Astrocyte of the cerebellum (primary cell): ENCODE measurements around the gene PLXNA2.

ENCODE experiments used
- DNase-seq: peaks from one replicate; pipeline ENCODE4 v3.0.0-alpha.2; 2011; ENCODE audit warnings: low read depth
- H3K4me3 ChIP-seq: 2 replicates; pipeline ENCODE4 v1.5.1; 2011; ENCODE audit warnings: mild to moderate bottlenecking, low read depth, low read length, moderate library complexity
- in situ Hi-C: cut with HindIII; loops from 2 replicates; pipeline ENCODE4 v1.10.0; 2017; ENCODE audit warnings: low sequenced_read_pairs
- TF ChIP-seq, protein P1 (sequence below): IDR thresholded peaks from 2 replicates; pipeline ENCODE4 v1.5.1; 2012; ENCODE audit warnings: low read length, low read depth, moderate library complexity, mild to moderate bottlenecking; ENCODE audit errors: missing control alignments

Gene PLXNA2

DNA sequence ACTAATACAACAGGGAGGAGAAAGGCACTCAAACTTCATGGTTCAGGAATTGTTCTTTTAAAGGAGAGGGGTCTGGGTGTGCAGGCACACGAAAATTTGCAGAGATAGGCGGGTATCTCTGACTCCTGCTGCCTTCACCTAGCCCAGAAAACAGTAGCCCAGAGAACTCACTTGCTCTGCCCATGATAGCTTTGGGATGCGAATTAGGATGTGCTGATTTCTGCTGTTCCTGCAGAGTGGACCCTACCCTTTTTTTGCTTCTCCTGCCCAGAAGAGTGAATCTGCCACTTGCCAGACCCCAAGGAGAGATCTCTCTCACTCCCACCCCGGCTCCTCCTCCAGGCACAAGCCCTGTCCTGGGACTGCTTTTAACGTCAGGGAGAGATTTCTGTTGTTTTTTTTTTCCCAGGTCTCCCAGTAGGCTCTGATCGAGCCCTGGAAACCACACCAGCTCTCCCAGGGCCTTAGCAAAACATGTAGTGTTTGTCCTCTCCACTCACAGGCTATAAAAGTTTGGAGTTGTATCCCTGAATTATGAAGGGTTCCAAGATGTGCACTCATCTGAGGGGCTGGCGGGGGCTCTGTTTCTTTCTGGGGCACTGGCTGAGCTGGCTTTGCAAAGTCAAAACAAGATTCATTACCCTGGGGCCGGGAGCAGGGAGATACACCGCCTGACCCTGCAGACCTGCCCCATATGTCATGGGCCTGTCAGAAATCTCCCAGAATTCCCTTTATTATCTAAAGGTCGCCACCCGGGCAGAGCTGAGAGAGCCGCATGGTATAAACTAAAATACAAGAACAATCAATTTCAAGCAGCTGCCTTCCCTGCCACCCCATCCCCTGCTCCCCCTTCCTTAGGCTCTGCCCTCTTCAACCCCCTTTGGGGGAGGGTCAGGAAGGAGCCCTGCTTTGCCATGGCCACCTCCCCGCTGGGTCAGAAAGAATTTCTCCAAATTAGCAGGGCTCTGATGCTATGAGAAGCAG lies 17.9 kb downstream of the PLXNA2 start:
- DNase-seq = no peak
- in situ Hi-C loops = no loop called here
- H3K4me3 ChIP-seq = no peak overlapping the region
- TF ChIP-seq, protein P1, sequence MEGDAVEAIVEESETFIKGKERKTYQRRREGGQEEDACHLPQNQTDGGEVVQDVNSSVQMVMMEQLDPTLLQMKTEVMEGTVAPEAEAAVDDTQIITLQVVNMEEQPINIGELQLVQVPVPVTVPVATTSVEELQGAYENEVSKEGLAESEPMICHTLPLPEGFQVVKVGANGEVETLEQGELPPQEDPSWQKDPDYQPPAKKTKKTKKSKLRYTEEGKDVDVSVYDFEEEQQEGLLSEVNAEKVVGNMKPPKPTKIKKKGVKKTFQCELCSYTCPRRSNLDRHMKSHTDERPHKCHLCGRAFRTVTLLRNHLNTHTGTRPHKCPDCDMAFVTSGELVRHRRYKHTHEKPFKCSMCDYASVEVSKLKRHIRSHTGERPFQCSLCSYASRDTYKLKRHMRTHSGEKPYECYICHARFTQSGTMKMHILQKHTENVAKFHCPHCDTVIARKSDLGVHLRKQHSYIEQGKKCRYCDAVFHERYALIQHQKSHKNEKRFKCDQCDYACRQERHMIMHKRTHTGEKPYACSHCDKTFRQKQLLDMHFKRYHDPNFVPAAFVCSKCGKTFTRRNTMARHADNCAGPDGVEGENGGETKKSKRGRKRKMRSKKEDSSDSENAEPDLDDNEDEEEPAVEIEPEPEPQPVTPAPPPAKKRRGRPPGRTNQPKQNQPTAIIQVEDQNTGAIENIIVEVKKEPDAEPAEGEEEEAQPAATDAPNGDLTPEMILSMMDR = no peak

DNA sequence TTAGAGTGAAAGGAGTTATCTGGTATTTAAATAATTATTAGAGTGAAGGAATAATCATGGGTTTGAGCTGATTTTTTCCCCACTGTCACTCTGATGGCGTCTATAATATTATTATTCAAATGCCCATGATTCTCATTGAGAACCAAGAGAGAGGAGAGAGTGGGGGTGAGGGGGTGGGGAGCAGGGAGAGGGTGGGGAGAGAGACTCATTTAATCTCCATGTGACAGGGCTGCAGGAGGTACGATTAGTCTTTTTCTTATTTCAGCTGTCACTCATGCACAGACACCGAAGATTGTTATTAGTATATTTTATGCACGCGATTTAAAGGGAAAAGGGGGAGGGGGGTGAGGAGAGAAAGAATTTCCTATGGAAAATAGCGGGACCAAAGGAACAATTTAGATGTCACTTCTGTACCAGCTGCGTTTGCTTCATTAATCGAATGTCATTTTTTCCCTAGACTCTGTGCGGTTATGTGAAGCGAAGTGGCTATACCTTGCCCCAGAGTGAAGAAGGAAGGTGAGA lies 19.9 kb downstream of the PLXNA2 start:
- in situ Hi-C loops = no loop called here
- no peak overlapping the region for H3K4me3 ChIP-seq
- TF ChIP-seq, protein P1 = no peak
- no peak for DNase-seq

DNA sequence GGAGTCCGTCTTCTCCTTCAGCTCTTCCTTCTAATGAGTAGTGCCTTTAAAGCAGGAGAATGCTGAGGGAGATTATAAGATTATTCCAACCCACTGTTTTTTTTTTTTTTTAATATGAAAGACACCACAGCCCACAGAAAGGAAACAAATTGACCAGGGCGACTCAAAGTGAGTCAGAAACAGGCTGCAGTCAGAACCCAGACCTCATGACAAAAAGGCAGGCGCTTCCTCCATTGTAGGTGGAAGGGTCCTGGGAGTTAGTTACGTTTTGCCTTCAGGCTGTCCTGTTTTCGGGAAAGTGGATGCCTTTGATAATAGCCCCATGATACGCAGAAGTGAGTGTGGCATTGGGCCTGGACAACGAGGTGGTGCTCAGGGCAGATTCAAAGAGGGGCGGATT lies 21.0 kb downstream of the PLXNA2 start:
- no peak overlapping the region for H3K4me3 ChIP-seq
- TF ChIP-seq, protein P1 = no peak
- DNase-seq = no peak
- in situ Hi-C loops = no loop called here

DNA sequence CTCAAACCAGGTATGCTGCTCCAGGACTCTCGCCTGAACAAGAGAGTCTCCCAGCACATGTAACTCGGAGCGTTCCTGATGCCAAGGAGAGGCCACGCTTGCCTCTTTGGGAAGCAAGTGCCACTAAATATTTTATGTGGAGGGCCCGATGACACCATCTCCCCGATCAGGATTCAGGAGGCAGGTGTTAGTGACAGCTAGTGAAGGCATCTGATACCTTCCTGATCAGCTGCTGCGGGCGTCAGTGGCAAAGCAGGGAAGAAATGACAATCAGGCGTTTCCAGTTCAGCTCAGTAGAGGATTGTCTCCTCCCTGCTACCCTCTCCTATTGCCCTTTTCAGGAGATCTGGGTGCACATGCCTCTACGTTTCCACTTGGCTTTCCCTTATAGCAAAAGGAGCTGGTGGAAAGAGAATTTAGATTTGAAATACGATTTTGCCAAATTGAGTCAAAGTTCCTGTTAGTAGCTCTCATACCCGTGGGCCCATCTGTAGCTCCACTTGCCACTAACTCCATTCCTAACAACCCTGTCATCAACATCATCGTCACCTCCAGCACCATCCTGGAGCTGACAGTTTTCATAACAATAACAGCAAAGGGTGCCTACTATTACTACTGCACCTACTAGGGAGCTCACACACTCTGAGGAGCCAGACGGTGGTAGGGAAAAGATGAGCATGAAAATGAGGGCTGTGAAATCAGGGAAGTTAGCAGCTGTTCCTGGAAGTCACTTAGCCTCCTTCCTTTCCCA lies 21.6 kb downstream of the PLXNA2 start:
- TF ChIP-seq, protein P1 = no peak
- DNase-seq = no peak
- H3K4me3 ChIP-seq = no peak overlapping the region
- in situ Hi-C loops = no loop called here

DNA sequence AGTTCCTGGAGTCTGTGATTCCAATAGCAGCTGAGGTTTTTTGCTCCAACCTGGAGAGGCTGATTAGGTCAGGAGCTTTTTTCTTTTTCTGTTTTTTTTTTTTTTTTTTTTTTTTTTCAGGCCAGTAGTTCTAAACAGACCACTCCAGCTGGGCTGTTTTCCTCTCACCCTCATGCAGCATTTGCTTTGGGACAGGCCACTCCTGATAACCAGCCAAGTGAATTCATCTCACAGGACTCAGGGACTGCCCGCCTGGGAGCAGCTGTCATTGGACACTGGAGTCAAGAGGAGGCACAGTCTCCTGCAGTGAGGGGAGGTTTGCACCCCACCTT lies 22.9 kb downstream of the PLXNA2 start:
- in situ Hi-C loops = no loop called here
- no peak for DNase-seq
- TF ChIP-seq, protein P1 = no peak
- no peak overlapping the region for H3K4me3 ChIP-seq

DNA sequence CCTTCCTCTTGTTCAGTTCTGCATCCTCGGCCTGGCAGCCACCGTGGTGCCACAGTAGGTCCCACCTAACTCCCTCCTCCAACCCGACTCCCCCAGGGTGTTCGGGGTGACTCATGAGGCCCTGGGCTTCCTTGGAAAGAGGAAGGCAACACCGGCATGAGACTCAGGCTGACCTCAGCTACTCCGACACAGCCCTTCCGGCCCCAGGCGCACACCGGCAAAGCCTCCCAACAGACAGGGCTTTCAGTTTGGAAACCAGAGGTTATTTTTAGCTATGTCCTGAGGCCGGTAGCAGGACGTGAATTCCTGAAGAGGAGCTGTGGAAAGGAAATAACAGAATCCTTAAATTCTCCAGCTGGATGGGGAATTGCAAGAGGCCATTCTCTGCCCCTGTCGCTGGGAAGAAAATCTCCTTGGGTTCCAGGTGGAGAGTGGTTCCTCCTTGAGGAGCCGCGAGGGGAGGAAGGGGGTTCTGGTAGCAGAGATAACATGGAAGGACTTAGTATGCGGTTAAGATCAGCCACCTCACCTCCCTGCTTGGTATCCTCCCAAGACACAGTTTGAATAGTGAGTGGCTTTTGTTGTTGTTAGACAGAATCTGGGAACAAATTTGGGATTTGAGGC lies 24.4 kb downstream of the PLXNA2 start:
- H3K4me3 ChIP-seq = no peak overlapping the region
- TF ChIP-seq, protein P1 = no peak
- no peak for DNase-seq
- in situ Hi-C loops = no loop called here
